H9 (cell line): ENCODE data around the gene ETFBKMT. TPM values are rescaled to one million over a fixed set of nuclear protein-coding genes. Genes with fewer than 3 reads are reported as not detected.

Experiments
- DNase-seq: peaks from one replicate; pipeline ENCODE4 v3.0.0-alpha.2; 2017
- H2AFZ ChIP-seq: one replicate; pipeline ENCODE4 v1.6.1; 2013; ENCODE audit warnings: mild to moderate bottlenecking, low read length, control low read depth, moderate library complexity
- H2AK5ac ChIP-seq: 2 replicates; pipeline ENCODE4 v1.6.1; 2013; ENCODE audit warnings: low read length, control low read depth, mixed read lengths; ENCODE audit not compliant: insufficient read length
- H2BK120ac ChIP-seq: one replicate; pipeline ENCODE4 v1.6.1; 2013; ENCODE audit warnings: low read depth, mild to moderate bottlenecking, low read length, control low read depth, inconsistent platforms; ENCODE audit not compliant: poor library complexity, severe bottlenecking
- H2BK12ac ChIP-seq: 2 replicates; pipeline ENCODE4 v1.6.1; 2013; ENCODE audit warnings: low read length, control low read depth, mixed read lengths, low read depth; ENCODE audit not compliant: insufficient read length
- H2BK15ac ChIP-seq: 2 replicates; pipeline ENCODE4 v1.6.1; 2013; ENCODE audit warnings: low read depth, low read length, control low read depth
- H2BK20ac ChIP-seq: one replicate; pipeline ENCODE4 v1.6.1; 2013; ENCODE audit warnings: low read depth, mild to moderate bottlenecking, low read length, control low read depth, inconsistent platforms; ENCODE audit not compliant: poor library complexity, severe bottlenecking
- H2BK5ac ChIP-seq: 2 replicates; pipeline ENCODE4 v1.6.1; 2013; ENCODE audit warnings: low read length, control low read depth, mixed read lengths; ENCODE audit not compliant: insufficient read length
- H3K14ac ChIP-seq: 2 replicates; pipeline ENCODE4 v1.6.1; 2013; ENCODE audit warnings: low read length, control low read depth; ENCODE audit not compliant: insufficient read depth
- H3K18ac ChIP-seq: 2 replicates; pipeline ENCODE4 v1.6.1; 2013; ENCODE audit warnings: low read depth, mild to moderate bottlenecking, mixed read lengths, low read length, control low read depth; ENCODE audit not compliant: insufficient read length
- H3K23ac ChIP-seq: 2 replicates; pipeline ENCODE4 v1.6.1; 2013; ENCODE audit warnings: low read length, control low read depth, mixed read lengths, low read depth; ENCODE audit not compliant: insufficient read length
- H3K23me2 ChIP-seq: 2 replicates; pipeline ENCODE4 v1.6.1; 2013; ENCODE audit warnings: low read depth, mild to moderate bottlenecking, mixed read lengths, low read length, control low read depth; ENCODE audit not compliant: insufficient read length, poor library complexity, severe bottlenecking
- H3K27ac ChIP-seq: 2 replicates; pipeline ENCODE4 v1.5.1; 2013; ENCODE audit warnings: low read length, control low read depth, mixed read lengths, low read depth; ENCODE audit not compliant: insufficient read length
- H3K27me3 ChIP-seq: 2 replicates; pipeline ENCODE4 v1.6.1; 2013; ENCODE audit warnings: low read length, control low read depth, inconsistent platforms; ENCODE audit not compliant: insufficient read depth
- H3K4ac ChIP-seq: 2 replicates; pipeline ENCODE4 v1.6.1; 2013; ENCODE audit warnings: low read depth, mild to moderate bottlenecking, control low read depth, inconsistent platforms, low read length, moderate library complexity
- H3K4me1 ChIP-seq: 2 replicates; pipeline ENCODE4 v1.6.1; 2013; ENCODE audit warnings: low read length, control low read depth, inconsistent platforms; ENCODE audit not compliant: insufficient read depth
- H3K4me2 ChIP-seq: 2 replicates; pipeline ENCODE4 v1.6.1; 2013; ENCODE audit warnings: low read length, control low read depth, mixed read lengths; ENCODE audit not compliant: insufficient read length, insufficient read depth
- H3K56ac ChIP-seq: 2 replicates; pipeline ENCODE4 v1.6.1; 2013; ENCODE audit warnings: low read depth, mild to moderate bottlenecking, mixed read lengths, low read length, control low read depth; ENCODE audit not compliant: insufficient read length
- H3K79me1 ChIP-seq: 2 replicates; pipeline ENCODE4 v1.6.1; 2013; ENCODE audit warnings: low read depth, mild to moderate bottlenecking, moderate library complexity, low read length, control low read depth, inconsistent platforms; ENCODE audit not compliant: insufficient read depth, poor library complexity, severe bottlenecking
- H3K79me2 ChIP-seq: 2 replicates; pipeline ENCODE4 v1.6.1; 2013; ENCODE audit warnings: low read length, control low read depth, inconsistent platforms; ENCODE audit not compliant: insufficient read depth
- H3K9ac ChIP-seq: 2 replicates; pipeline ENCODE4 v1.6.1; 2013; ENCODE audit warnings: low read length, control low read depth, mixed read lengths; ENCODE audit not compliant: insufficient read length; ENCODE audit errors: extremely low read depth
- H3K9me3 ChIP-seq: one replicate; pipeline ENCODE4 v1.6.1; 2013; ENCODE audit warnings: low read depth, low read length, inconsistent platforms; ENCODE audit not compliant: control insufficient read depth
- H3T11ph ChIP-seq: one replicate; pipeline ENCODE4 v1.6.1; 2013; ENCODE audit warnings: mild to moderate bottlenecking, low read length, control low read depth, inconsistent platforms
- H4K20me1 ChIP-seq: one replicate; pipeline ENCODE4 v1.6.1; 2013; ENCODE audit not compliant: control insufficient read depth, insufficient read length, insufficient read depth
- H4K5ac ChIP-seq: 2 replicates; pipeline ENCODE4 v1.6.1; 2013; ENCODE audit warnings: low read depth, mild to moderate bottlenecking, mixed read lengths, low read length, control low read depth; ENCODE audit not compliant: insufficient read length
- H4K8ac ChIP-seq: replicated peaks from 2 replicates; pipeline ENCODE4 v1.6.1; 2013; ENCODE audit warnings: low read length, control low read depth, mixed read lengths, low read depth; ENCODE audit not compliant: insufficient read length
- H4K91ac ChIP-seq: 2 replicates; pipeline ENCODE4 v1.6.1; 2013; ENCODE audit warnings: low read depth, mild to moderate bottlenecking, moderate library complexity, mixed read lengths, low read length, control low read depth; ENCODE audit not compliant: insufficient read length
- H3K27ac Mint-ChIP-seq, 3 experiments: 2 replicates in 2 of 3; 3 replicates in 1 of 3; pipeline ENCODE4 v1.8.0; 2020 to 2021; ENCODE audit warnings: mixed read lengths in 3 of 3, mild to moderate bottlenecking in 1 of 3, moderate library complexity in 1 of 3
- H3K27me3 Mint-ChIP-seq: 2 replicates; pipeline ENCODE4 v1.8.0; 2021; ENCODE audit warnings: low read depth, mild to moderate bottlenecking, moderate library complexity, mixed read lengths
- H3K36me3 Mint-ChIP-seq, 3 experiments: 2 replicates in 2 of 3; 3 replicates in 1 of 3; pipeline ENCODE4 v1.8.0; 2020 to 2021; ENCODE audit warnings: low read depth in 3 of 3, mixed read lengths in 3 of 3; ENCODE audit not compliant: insufficient read depth in 1 of 3
- H3K4me1 Mint-ChIP-seq, 2 experiments: 2 replicates each; pipeline ENCODE4 v1.8.0; 2020; ENCODE audit warnings: mixed read lengths in 2 of 2
- H3K4me3 Mint-ChIP-seq, 2 experiments: 2 replicates in 1 of 2; 3 replicates in 1 of 2; pipeline ENCODE4 v1.8.0; 2020 to 2021; ENCODE audit warnings: mild to moderate bottlenecking in 2 of 2, mixed read lengths in 2 of 2, moderate library complexity in 1 of 2
- H3K9me3 Mint-ChIP-seq, 2 experiments: 2 replicates in 1 of 2; 3 replicates in 1 of 2; pipeline ENCODE4 v1.8.0; 2020; ENCODE audit warnings: mild to moderate bottlenecking in 2 of 2, mixed read lengths in 2 of 2, moderate library complexity in 1 of 2
- WGBS: extraction: QIAGEN DNeasy Blood & Tissue Kit; methylation state at CpG from one replicate; pipeline ENCODE4 v1.1.7; 2013; ENCODE audit warnings: missing lambda C conversion rate, low lambda C conversion rate, mixed read lengths; ENCODE audit not compliant: insufficient read length; ENCODE audit errors: extremely low coverage; 5-methylcytosine and 5-hydroxymethylcytosine counted together
- total RNA-seq: library from RNA; stranded (reverse); gene quantifications from 2 replicates; pipeline ENCODE4 v1.2.1, GENCODE V29; 2021
- TF ChIP-seq, protein P1 (sequence below): fragments of 200-600 bp; sonication (generic); conservative IDR thresholded peaks from 3 replicates; pipeline ENCODE4 v1.8.0; 2021; ENCODE audit warnings: antibody characterized with exemption, mild to moderate bottlenecking

The ETFBKMT gene
- total RNA-seq, 1 experiment from 2014 or later = 0.81 TPM

GRCh38 chr12:31629756-31630732 lies 29.4 kb upstream of the ETFBKMT start:
- no peak for DNase-seq
- Histone ChIP-seq H3K79me2 (no peaks in the 10 kb centered on the region), H4K5ac (no peak overlapping the region), H3K27ac (no peak overlapping the region), H2BK15ac (no peak overlapping the region), H4K20me1 (no peaks in the 10 kb centered on the region), H3K9me3 (no peaks in the 10 kb centered on the region), H2BK12ac (no peak overlapping the region), H2AK5ac (no peak overlapping the region), H3K4ac (no peak overlapping the region), H3K14ac (no peak overlapping the region), H3K56ac (no peak overlapping the region), H3K23ac (no peak overlapping the region), H3K23me2 (no peaks in the 10 kb centered on the region), H4K91ac (no peak overlapping the region), H2AFZ (no peak overlapping the region), H3K18ac (no peak overlapping the region), H2BK20ac (no peak overlapping the region), H3K79me1 (no peaks in the 10 kb centered on the region), H4K8ac (no peak overlapping the region), H3K4me1 (no peaks in the 10 kb centered on the region), H3K9ac (no peak overlapping the region), H2BK5ac (no peak overlapping the region), H2BK120ac (no peak overlapping the region), H3K27me3 (no peaks in the 10 kb centered on the region), H3T11ph (no peak overlapping the region), H3K4me2 (no peak overlapping the region)
- TF ChIP-seq, protein P1, sequence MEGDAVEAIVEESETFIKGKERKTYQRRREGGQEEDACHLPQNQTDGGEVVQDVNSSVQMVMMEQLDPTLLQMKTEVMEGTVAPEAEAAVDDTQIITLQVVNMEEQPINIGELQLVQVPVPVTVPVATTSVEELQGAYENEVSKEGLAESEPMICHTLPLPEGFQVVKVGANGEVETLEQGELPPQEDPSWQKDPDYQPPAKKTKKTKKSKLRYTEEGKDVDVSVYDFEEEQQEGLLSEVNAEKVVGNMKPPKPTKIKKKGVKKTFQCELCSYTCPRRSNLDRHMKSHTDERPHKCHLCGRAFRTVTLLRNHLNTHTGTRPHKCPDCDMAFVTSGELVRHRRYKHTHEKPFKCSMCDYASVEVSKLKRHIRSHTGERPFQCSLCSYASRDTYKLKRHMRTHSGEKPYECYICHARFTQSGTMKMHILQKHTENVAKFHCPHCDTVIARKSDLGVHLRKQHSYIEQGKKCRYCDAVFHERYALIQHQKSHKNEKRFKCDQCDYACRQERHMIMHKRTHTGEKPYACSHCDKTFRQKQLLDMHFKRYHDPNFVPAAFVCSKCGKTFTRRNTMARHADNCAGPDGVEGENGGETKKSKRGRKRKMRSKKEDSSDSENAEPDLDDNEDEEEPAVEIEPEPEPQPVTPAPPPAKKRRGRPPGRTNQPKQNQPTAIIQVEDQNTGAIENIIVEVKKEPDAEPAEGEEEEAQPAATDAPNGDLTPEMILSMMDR = no peak
- Mint-ChIP-seq H3K27me3 (no peaks in the 10 kb centered on the region; the same call in 1 of the 2 replicates), H3K4me3 (no peak overlapping the region), H3K27ac (no peak overlapping the region), H3K4me1 (peaks cover 3 to 13% of the 10 kb centered on the region in 2 experiments; a peak in 3 of 4 replicates), H3K9me3 (no peaks in the 10 kb centered on the region), H3K36me3 (no peaks in the 10 kb centered on the region; a peak in 1 of 7 replicates)
- no CpG with 5 or more reads among the region's 16 CpGs for WGBS
